Keratinocyte (primary cell): ENCODE measurements around the gene BATF2.

ENCODE experiments used
- CTCF ChIP-seq, 3 experiments: IDR thresholded peaks in 1 of 3; conservative IDR thresholded peaks in 1 of 3; optimal IDR thresholded peaks in 1 of 3; 2 replicates in 2 of 3; 3 replicates in 1 of 3; pipeline versions ENCODE3 to v1.5.1; 2011; ENCODE audit warnings: low read length in 3 of 3, mild to moderate bottlenecking in 3 of 3, moderate library complexity in 2 of 3, control low read depth in 1 of 3, inconsistent platforms in 1 of 3; ENCODE audit not compliant: insufficient read depth in 2 of 3; ENCODE audit errors: extremely low read depth in 1 of 3
- EZH2 ChIP-seq: IDR thresholded peaks from one replicate; pipeline ENCODE4 v1.6.1; 2012; ENCODE audit warnings: inconsistent platforms, mild to moderate bottlenecking, low read length, moderate library complexity

- TF ChIP-seq CTCF (optimal IDR thresholded peaks at IDR 0.05 in 1 of 3, IDR thresholded peaks at IDR 0.05 in 1 of 3, conservative IDR thresholded peaks at IDR 0.05 in 1 of 3; ENCODE audit: extremely low read depth in 1 of 3, insufficient read depth in 2 of 3, low read length in 3 of 3) (no peak), EZH2 (no peak)
These were observed 453 bp downstream of the BATF2 start for GRCh38 chr11:64996327-64996709.
